Measurements from ENCODE around the gene CCL26. TPM values are rescaled to one million over a fixed set of nuclear protein-coding genes. Genes with fewer than 3 reads are reported as not detected.

The CCL26 gene
- total and polyA plus RNA-seq, 7 donors, result 0.27 to 0.34 TPM; not detected in 5

DNA sequence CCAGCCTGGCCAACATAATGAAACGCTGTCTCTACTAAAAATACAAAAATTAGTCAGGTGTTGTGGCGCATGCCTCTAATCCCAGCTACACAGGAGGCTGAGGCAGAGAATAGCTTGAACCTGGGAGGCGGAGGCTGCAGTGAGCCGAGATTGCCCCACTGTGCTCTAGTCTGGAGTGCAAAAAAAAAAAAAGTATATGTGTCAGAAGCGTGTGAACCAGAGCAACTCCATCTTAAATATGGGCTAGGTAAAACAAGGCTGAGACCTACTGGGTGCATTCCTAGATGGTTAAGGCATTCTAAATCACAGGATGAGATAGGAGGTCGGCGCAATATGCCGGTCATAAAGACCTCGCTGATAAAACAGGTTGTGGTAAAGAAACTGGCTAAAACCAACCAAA is 35.4 kb upstream of the CCL26 start:
- no peaks in the 10 kb centered on the region for H3K4me1 ChIP-seq
- intact Hi-C loops (cut with DNase I), result no loop called here
- H3K27ac ChIP-seq, result no peak overlapping the region
- H3K4me3 ChIP-seq, result no peak overlapping the region
- whole genome bisulfite sequencing, 3 donors, result 89 to 93% (median 90%) methylated on average over 9 of the region's 9 CpGs
- TF ChIP-seq CTCF (IDR thresholded peaks at IDR 0.05), result no peak
- peaks cover 0 to 5% (median 2%) of the 10 kb centered on the region in 3 donors for H3K27me3 ChIP-seq (ENCODE audit: insufficient read depth in 3 of 3, low read length in 2 of 3)
- H3K9me3 ChIP-seq, result peaks cover 14% of the 10 kb centered on the region
- DNase-seq (no peak), ATAC-seq (no peak)
- no peaks in the 10 kb centered on the region for H3K36me3 ChIP-seq (ENCODE audit: insufficient read depth in 1 of 2, low read depth in 1 of 2)

DNA sequence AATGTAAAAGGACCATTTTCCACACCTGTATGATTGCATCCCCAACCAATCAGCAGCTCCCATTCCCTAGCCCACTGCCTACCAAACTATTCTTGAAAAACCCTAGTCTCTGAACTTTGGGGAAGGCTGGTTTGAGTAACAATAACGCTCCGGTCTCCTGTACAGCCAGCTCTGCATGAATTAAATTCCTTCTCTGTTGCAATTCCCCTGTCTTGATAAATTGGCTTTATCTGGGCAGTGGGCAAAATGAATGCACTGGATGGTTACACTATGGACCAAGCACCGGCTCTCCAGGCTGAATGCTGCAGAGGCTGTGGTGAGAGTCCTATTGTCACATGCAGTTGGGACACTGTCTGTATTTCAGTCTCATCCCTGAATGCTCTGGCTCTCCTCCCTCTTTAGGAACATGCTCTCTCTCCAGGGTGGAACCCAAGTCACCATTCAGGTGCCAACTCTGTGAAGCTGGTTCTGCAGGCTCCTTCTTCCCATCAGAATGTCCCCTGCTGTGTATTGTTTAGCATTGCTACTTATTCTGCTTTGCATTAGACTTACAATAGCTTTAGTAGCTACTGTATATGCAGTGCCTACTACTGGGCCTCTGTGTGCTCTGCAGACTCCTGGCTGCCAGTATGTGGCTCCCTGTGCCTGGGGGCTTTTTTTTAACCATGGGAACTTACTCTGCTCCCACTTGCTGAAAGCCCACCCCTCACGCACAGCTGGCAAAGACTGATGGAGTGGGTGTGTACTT is 34.7 kb upstream of the CCL26 start:
- intact Hi-C loops (cut with DNase I), result no loop called here
- no peak for TF ChIP-seq CTCF (IDR thresholded peaks at IDR 0.05)
- Histone ChIP-seq H3K27me3 (ENCODE audit: insufficient read depth in 3 of 3, low read length in 2 of 3) (peaks cover 0 to 5% (median 2%) of the 10 kb centered on the region in 3 donors), H3K4me3 (no peak overlapping the region), H3K9me3 (peaks cover 14% of the 10 kb centered on the region), H3K36me3 (ENCODE audit: insufficient read depth in 1 of 2, low read depth in 1 of 2) (no peaks in the 10 kb centered on the region), H3K27ac (no peak overlapping the region), H3K4me1 (no peaks in the 10 kb centered on the region)
- ATAC-seq (no peak), DNase-seq (no peak)
- WGBS, 3 donors, result 92 to 94% (median 93%) methylated on average over 4 of the region's 4 CpGs

DNA sequence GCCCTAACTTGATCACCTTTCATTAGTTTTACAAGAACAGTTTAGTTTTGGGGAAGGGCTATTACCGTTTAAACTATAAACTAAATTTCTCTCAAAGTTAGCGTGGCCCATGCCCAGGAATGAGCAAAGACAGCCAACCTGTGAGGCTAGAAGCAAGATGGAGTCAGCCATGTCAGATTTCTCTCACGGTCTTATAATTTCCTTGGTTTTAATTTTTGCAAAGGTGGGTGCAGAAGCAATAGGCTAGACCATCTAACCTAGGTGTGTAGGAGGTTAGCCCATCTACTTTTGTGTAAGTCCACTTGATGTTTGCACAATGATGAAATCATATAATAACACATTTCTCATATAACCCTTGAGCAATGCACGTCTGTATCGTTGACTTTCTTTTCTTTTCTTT is 32.7 kb upstream of the CCL26 start:
- ATAC-seq (no peak), DNase-seq (no peak)
- WGBS, 3 donors, result 68 to 93% (median 71%) methylated on average over 5 of the region's 5 CpGs
- intact Hi-C loops (cut with DNase I), result no loop called here
- H3K4me3 ChIP-seq, result no peak overlapping the region
- TF ChIP-seq CTCF (IDR thresholded peaks at IDR 0.05), result no peak
- peaks cover 0 to 5% (median 2%) of the 10 kb centered on the region in 3 donors for H3K27me3 ChIP-seq (ENCODE audit: insufficient read depth in 3 of 3, low read length in 2 of 3)
- peaks cover 14% of the 10 kb centered on the region for H3K9me3 ChIP-seq
- no peaks in the 10 kb centered on the region for H3K4me1 ChIP-seq
- H3K27ac ChIP-seq, result no peak overlapping the region
- no peaks in the 10 kb centered on the region for H3K36me3 ChIP-seq (ENCODE audit: insufficient read depth in 1 of 2, low read depth in 1 of 2)

DNA sequence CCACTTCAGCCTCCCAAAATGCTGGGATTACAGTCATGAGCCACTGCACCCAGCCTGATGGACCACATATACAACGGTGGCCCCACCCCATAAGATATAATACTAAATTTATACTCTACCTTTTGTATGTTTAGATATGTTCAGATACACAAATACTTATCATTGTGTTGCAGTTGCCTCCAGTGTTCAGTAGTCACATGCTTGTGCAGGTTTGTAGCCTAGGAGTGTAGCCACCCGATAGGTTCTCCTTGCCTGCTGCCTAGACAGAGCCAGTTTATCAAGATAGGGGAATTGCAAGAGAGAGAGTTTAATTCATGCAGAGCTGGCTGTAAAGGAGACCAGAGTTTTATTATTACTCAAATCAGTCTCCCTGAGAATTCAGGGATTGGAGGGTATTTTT is 32.0 kb upstream of the CCL26 start:
- no peaks in the 10 kb centered on the region for H3K4me1 ChIP-seq
- no peak for TF ChIP-seq CTCF (IDR thresholded peaks at IDR 0.05)
- intact Hi-C loops (cut with DNase I), result no loop called here
- H3K4me3 ChIP-seq, result no peak overlapping the region
- no peaks in the 10 kb centered on the region for H3K36me3 ChIP-seq (ENCODE audit: insufficient read depth in 1 of 2, low read depth in 1 of 2)
- peaks cover 14% of the 10 kb centered on the region for H3K9me3 ChIP-seq
- ATAC-seq, result no peak
- 87 to 94% (median 90%) methylated on average over 2 of the region's 2 CpGs for WGBS, 3 donors
- H3K27ac ChIP-seq, result no peak overlapping the region
- peaks cover 0 to 5% (median 2%) of the 10 kb centered on the region in 3 donors for H3K27me3 ChIP-seq (ENCODE audit: insufficient read depth in 3 of 3, low read length in 2 of 3)
- no peak for DNase-seq

- ATAC-seq (no peak), DNase-seq (no peak)
- peaks cover 0 to 5% (median 2%) of the 10 kb centered on the region in 3 donors for H3K27me3 ChIP-seq (ENCODE audit: insufficient read depth in 3 of 3, low read length in 2 of 3)
- 78 to 79% (median 78%) methylated on average over 5 of the region's 5 CpGs for WGBS, 3 donors
- no peaks in the 10 kb centered on the region for H3K4me1 ChIP-seq
- intact Hi-C loops (cut with DNase I), result no loop called here
- H3K4me3 ChIP-seq, result no peak overlapping the region
- H3K27ac ChIP-seq, result no peak overlapping the region
- no peaks in the 10 kb centered on the region for H3K36me3 ChIP-seq (ENCODE audit: insufficient read depth in 1 of 2, low read depth in 1 of 2)
- H3K9me3 ChIP-seq, result peaks cover 12% of the 10 kb centered on the region
- TF ChIP-seq CTCF (IDR thresholded peaks at IDR 0.05), result no peak
These were observed 30.5 kb upstream of the CCL26 start for GRCh38 chr7:75802552-75802821.

All from psoas muscle (tissue), 8 donors.